GM12864 (cell line): ENCODE results near the gene LIMCH1.

Source experiments
- DNase-seq: peaks from one replicate; pipeline ENCODE4 v3.0.0-alpha.2; 2011; ENCODE audit warnings: low read depth
- H3K4me3 ChIP-seq: 2 replicates; pipeline ENCODE4 v1.5.1; 2011; ENCODE audit warnings: mild to moderate bottlenecking, low read depth, low read length, control low read depth
- TF ChIP-seq, protein P1 (sequence below): IDR thresholded peaks from 2 replicates; pipeline ENCODE4 v1.5.1; 2011; ENCODE audit warnings: low read depth, mild to moderate bottlenecking, moderate library complexity, low read length, control low read depth, inconsistent platforms; ENCODE audit errors: missing control alignments

The LIMCH1 gene

DNA sequence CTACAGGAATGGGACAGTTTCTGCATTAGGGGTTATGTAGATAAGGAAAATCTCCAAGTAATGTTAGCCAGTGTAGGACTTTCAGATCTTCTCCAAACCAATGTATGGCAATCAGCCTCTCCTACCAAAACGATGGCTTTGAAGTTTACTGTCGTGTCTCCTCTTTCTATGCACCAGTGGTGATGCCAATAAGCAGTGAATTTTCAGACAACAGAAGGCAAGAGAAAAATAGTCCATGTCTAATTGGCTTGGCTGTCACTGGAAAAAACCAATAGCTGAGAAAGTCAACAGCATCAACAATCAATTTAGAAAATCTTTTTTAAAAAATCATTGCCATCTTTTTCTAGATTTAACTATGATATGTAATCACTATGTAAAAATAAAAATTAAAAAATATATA, 35.0 kb downstream of the LIMCH1 start:
- TF ChIP-seq, protein P1, sequence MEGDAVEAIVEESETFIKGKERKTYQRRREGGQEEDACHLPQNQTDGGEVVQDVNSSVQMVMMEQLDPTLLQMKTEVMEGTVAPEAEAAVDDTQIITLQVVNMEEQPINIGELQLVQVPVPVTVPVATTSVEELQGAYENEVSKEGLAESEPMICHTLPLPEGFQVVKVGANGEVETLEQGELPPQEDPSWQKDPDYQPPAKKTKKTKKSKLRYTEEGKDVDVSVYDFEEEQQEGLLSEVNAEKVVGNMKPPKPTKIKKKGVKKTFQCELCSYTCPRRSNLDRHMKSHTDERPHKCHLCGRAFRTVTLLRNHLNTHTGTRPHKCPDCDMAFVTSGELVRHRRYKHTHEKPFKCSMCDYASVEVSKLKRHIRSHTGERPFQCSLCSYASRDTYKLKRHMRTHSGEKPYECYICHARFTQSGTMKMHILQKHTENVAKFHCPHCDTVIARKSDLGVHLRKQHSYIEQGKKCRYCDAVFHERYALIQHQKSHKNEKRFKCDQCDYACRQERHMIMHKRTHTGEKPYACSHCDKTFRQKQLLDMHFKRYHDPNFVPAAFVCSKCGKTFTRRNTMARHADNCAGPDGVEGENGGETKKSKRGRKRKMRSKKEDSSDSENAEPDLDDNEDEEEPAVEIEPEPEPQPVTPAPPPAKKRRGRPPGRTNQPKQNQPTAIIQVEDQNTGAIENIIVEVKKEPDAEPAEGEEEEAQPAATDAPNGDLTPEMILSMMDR, result no peak
- DNase-seq, result no peak
- no peak overlapping the region for H3K4me3 ChIP-seq

DNA sequence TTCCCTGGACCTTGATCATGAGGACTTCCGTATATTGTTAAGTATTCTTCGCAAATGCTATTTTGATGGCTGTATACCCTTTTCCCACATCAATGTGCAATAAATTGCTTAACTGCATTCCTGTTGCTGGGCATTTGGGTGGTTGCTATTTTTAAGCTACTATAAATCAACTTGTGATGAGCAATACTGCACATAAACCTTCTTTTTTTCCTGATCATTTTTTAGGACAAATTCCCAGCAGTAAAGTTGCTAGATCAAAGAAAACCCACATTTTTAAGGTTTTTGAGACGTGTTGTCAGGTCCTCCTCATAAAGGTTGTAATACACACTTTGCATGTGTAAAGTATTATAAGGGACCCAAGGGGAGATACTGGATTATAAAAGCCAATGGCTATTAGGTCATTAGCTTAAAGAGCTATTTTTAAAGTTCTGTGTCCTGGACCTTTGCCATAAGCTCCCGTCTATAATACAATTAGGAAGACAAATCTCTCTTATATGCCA, 35.6 kb downstream of the LIMCH1 start:
- no peak for DNase-seq
- no peak overlapping the region for H3K4me3 ChIP-seq
- TF ChIP-seq, protein P1, result no peak

DNA sequence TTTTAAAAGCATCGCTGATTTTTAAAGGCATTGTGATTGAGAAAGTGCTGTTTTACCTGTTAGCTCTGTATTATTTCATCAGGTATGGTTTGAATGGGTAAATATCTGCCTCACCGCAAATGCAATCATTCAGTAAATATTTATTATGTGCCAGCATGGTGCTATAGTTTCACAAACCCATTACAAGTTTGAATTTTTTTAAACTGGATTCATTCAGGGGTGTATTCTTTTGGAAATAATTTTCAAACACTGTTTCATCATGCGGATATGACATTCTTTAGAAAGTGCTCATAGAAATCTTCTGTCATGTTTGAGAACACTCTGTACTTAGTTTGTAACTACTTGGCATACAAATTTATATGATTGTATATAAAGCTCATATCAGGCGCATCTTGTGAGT, 37.2 kb downstream of the LIMCH1 start:
- TF ChIP-seq, protein P1, result no peak
- no peak overlapping the region for H3K4me3 ChIP-seq
- no peak for DNase-seq

- no peak overlapping the region for H3K4me3 ChIP-seq
- TF ChIP-seq, protein P1, result no peak
- no peak for DNase-seq
Observed at GRCh38 chr4:41575665-41576064, 37.7 kb downstream of the LIMCH1 start.

DNA sequence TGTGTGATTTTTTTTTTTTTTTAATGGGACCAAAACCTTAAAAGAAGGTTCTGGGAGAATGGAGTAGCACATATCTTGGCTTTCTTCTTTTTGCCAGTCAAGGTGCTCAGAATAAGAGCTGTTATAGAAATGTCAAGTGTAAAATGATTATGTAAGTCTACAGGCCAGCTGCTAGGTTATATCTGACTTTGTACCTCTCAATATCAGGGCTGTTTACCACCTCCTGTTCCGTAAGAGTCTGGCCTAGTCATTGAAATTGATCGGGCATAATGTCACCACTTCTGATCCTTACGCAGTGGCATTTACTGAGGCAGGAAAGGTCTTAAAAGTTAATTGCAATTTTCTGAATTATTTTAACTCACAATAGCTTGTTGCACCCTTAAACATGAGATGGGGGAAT, 41.1 kb downstream of the LIMCH1 start:
- no peak for DNase-seq
- TF ChIP-seq, protein P1, result no peak
- no peak overlapping the region for H3K4me3 ChIP-seq

DNA sequence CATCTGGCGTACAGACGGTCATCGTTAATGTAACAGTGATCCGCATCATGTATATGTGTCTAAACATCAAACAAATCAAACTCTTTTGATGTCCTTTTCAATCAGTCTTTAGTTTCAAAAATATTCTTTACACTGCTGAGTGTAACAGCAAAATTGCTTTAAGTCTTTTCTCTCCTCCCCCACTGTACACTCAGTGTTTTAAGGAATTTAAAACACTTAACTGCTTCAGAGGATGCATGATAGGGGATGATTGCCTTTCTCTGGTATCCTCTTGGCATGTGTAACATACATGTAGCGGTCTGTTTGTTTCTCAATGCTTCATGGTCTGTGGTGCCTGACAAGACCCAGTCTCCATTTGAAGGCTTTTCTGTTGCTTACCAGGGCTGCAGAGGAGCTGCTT, 41.6 kb downstream of the LIMCH1 start:
- TF ChIP-seq, protein P1, result no peak
- DNase-seq, result no peak
- H3K4me3 ChIP-seq, result no peak overlapping the region

DNA sequence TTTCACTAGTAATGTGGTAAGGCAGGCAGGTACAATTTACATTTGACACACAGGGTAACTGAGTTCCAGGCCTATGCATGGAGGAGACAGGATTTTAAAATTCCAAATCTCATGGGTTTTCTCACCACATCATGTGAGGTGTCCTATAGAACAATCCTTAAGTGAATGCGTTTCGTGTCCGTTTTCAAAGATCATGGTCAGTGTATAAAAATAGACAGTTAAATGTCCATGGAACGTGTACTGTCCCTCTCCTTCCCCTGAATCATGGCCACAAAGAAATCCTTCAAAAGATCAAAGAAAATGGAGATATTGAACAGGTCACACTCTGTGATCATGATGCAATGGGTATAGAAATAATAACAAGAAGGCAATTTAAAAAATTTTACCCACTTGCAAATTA, 42.0 kb downstream of the LIMCH1 start:
- no peak overlapping the region for H3K4me3 ChIP-seq
- TF ChIP-seq, protein P1, result no peak
- no peak for DNase-seq
